Lung (tissue), 12 donors: ENCODE data around the gene APOC4. TPM values are rescaled to one million over a fixed set of nuclear protein-coding genes. Genes with fewer than 3 reads are reported as not detected.
"Not testable (repeated sequence)": the region's sequence is repeated elsewhere in the genome, so short reads cannot be mapped to it uniquely, and the experiment has no call there.

ENCODE experiments used
- ATAC-seq: fragments of 200-7000 bp; cut with Tn5 transposase; one replicate; pipeline ENCODE4 v1.9.1; 2020; ENCODE audit warnings: moderate number of reproducible peaks; ENCODE audit not compliant: insufficient read depth, low FRiP score
- DNase-seq, 3 donors: peaks; one replicate each; pipeline ENCODE4 v3.0.0-alpha.2; 2013 to 2017
- H3K27ac ChIP-seq, 2 donors: one replicate each; pipeline ENCODE4 v1.5.1; 2013; ENCODE audit warnings: mild to moderate bottlenecking in 2 of 2, moderate library complexity in 2 of 2, control low read depth in 1 of 2, inconsistent platforms in 1 of 2, low read depth in 1 of 2, low read length in 1 of 2
- H3K27me3 ChIP-seq, 3 donors: one replicate each; pipeline ENCODE4 v1.5.1; 2013; ENCODE audit warnings: low read length in 2 of 3; ENCODE audit not compliant: control insufficient read depth in 3 of 3, insufficient read depth in 3 of 3
- H3K36me3 ChIP-seq, 4 donors: one replicate each; pipeline ENCODE4 v1.5.1; 2013; ENCODE audit warnings: low read length in 4 of 4, mild to moderate bottlenecking in 1 of 4, moderate library complexity in 1 of 4; ENCODE audit not compliant: control insufficient read depth in 4 of 4, insufficient read depth in 4 of 4
- H3K4me1 ChIP-seq, 5 donors: one replicate each; pipeline ENCODE4 v1.5.1; 2013; ENCODE audit warnings: low read length in 5 of 5, mild to moderate bottlenecking in 2 of 5, moderate library complexity in 1 of 5; ENCODE audit not compliant: control insufficient read depth in 5 of 5, insufficient read depth in 5 of 5
- H3K4me3 ChIP-seq: one replicate; pipeline ENCODE4 v1.5.1; 2013; ENCODE audit warnings: mild to moderate bottlenecking, control low read depth, moderate library complexity
- H3K9ac ChIP-seq, 2 donors: one replicate each; pipeline ENCODE4 v1.5.1; 2013; ENCODE audit warnings: low read length in 2 of 2, control low read depth in 1 of 2; ENCODE audit not compliant: insufficient read depth in 1 of 2
- H3K9me3 ChIP-seq, 4 donors: one replicate each; pipeline ENCODE4 v1.5.1; 2013; ENCODE audit warnings: low read length in 3 of 4, mild to moderate bottlenecking in 1 of 4, moderate library complexity in 1 of 4; ENCODE audit not compliant: control insufficient read depth in 4 of 4, insufficient read depth in 3 of 4
- WGBS, 2 donors: extraction: QIAGEN DNeasy Blood & Tissue Kit; methylation state at CpG; one replicate each; pipeline ENCODE4 v1.1.7; 2013; 5-methylcytosine and 5-hydroxymethylcytosine counted together
- polyA plus RNA-seq, 2 donors: library from polyadenylated mRNA; stranded (reverse); fragments of 200-250 nt; gene quantifications; one replicate each; pipeline ENCODE4 v1.2.1, GENCODE V29; 2013
- total RNA-seq, 2 donors: library from RNA; depleted of rRNA in 1 of 2; stranded (reverse); fragments of >200 nt in 1 of 2; gene quantifications; one replicate each; pipeline ENCODE4 v1.2.1, GENCODE V29; 2014 to 2021
- TF ChIP-seq, protein P1 (sequence below): IDR thresholded peaks from 2 replicates; pipeline ENCODE4 v1.5.1; 2012; ENCODE audit warnings: mild to moderate bottlenecking; ENCODE audit errors: control extremely low read depth, extremely low read depth
- donor health status: control.
- donor health status: control.
- donor health status: Bipolar disorder and iron deficiency.
- donor health status: healthy.
- donor health status: DM: yes; HTN: yes; CAD: no.

APOC4 gene
- total and polyA plus RNA-seq, 4 donors = 0.98 TPM; not detected in 3

DNA sequence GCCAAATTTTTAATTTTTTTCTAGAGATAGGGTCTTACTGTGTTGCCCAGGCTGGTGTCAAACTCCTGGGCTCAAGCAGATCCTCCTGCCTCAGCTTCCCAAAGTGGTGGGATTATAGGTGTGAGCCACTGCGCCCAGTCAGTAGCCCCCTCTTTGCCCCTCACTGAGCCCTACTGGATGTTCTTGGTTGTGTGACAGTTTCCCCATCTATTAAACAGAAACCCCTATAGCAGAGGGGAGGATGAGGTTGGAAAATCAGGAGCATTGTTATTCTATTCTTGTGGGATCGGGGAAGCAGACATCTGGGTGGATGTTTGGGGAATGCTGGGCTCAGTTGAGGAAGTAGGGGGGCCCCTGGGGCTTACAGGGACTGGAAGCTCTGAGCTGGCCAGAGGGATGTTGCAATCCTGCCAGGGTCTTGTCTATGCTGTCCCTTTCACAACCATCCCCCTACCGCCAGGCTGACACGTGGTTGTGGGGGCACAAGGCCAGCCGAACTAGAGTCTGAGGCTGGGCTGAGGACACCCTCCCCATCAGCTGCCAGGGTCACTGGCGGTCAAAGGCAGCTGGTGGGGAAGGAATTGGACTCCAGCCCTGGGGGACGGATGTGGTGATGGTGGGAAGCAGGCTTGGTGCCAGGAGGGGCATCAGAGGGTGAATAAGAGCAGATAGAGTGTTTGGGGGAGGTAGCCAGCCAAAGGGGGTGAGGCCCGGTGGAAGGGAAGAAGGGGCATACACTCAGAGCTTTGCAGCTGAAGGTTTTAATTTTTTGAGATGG, 16.7 kb upstream of the APOC4 start:
- TF ChIP-seq, protein P1, sequence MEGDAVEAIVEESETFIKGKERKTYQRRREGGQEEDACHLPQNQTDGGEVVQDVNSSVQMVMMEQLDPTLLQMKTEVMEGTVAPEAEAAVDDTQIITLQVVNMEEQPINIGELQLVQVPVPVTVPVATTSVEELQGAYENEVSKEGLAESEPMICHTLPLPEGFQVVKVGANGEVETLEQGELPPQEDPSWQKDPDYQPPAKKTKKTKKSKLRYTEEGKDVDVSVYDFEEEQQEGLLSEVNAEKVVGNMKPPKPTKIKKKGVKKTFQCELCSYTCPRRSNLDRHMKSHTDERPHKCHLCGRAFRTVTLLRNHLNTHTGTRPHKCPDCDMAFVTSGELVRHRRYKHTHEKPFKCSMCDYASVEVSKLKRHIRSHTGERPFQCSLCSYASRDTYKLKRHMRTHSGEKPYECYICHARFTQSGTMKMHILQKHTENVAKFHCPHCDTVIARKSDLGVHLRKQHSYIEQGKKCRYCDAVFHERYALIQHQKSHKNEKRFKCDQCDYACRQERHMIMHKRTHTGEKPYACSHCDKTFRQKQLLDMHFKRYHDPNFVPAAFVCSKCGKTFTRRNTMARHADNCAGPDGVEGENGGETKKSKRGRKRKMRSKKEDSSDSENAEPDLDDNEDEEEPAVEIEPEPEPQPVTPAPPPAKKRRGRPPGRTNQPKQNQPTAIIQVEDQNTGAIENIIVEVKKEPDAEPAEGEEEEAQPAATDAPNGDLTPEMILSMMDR = no peak
- H3K9ac ChIP-seq = peak overlapping the region in 1 of 2 donors; percentile 51
- H3K4me1 ChIP-seq = peaks cover 0 to 40% (median 14%) of the 10 kb centered on the region in 5 donors
- H3K4me3 ChIP-seq = no peak overlapping the region
- H3K27me3 ChIP-seq = no peaks in the 10 kb centered on the region
- no peaks in the 10 kb centered on the region for H3K9me3 ChIP-seq
- DNase-seq (peak; percentile 94 to 97 (median 95)), ATAC-seq (no peak)
- no peaks in the 10 kb centered on the region for H3K36me3 ChIP-seq
- 14 to 29% methylated on average over 8 of the region's 8 CpGs for WGBS, 2 donors
- H3K27ac ChIP-seq = peak overlapping the region in 1 of 2 donors; percentile 46

DNA sequence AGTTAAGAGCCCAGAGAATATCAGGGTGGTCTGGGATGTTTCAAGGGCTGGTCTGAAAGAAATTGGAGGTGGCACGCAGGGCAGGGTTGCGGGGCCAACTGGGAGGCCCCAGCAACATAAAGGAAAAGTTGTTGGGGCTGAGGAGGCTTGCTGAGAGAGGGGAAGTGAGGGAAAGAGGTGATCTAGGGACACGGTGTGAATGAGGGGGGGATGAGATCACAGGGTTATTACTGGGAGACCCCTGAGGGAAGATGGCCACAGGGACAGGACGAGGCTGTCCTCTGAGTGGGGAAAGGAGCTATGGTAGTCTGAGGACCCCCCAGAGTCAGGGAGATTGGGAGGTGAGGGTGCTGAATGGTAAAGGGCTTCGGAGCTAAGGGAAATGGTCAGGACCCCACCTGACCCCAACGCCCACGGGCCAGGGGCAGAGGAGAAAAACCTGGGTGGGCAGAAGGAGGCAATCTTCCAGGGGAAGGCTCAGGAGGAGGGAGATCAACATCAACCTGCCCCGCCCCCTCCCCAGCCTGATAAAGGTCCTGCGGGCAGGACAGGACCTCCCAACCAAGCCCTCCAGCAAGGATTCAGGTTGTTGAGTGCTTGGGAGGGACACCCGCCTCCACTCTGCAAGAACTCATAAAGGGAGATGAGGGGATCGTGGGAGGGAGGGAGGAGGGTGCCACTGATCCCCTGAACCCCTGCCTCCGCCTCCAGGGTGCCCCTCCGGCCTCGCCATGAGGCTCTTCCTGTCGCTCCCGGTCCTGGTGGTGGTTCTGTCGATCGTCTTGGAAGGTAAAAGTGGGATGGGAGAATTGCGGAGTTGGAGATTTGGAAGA, 15.6 kb upstream of the APOC4 start:
- ATAC-seq = peak; percentile 16
- H3K9ac ChIP-seq, DNase-seq, H3K36me3 ChIP-seq, H3K9me3 ChIP-seq, H3K4me3 ChIP-seq, H3K27ac ChIP-seq, H3K27me3 ChIP-seq: not testable (repeated sequence)
- 50% methylated on average over 16 to 18 of the region's 19 CpGs for WGBS, 2 donors
- H3K4me1 ChIP-seq = peaks cover 0 to 40% (median 14%) of the 10 kb centered on the region in 5 donors

DNA sequence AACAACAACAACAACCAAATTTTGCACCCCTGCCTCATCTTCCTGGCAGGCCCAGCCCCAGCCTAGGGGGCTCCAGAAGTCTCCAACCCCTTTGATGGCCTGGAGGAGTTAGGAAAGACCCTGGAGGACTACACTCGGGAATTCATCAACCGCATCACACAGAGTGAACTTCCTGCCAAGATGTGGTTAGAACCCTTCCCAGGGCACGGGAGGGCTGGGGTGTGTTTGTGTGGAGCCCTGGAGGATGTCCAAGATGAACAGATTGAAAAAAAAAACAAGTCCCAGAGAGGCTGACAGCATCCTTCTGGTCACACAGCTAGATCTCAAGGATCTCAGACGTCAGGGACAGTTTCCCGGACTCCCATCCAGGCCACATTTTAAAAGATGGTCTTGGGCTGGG, 14.3 kb upstream of the APOC4 start:
- WGBS, 2 donors = 40 to 45% methylated on average over 5 of the region's 5 CpGs
- ATAC-seq (no peak), DNase-seq (peak; percentile 34 to 79 (median 68))
- Histone ChIP-seq H3K36me3 (no peaks in the 10 kb centered on the region), H3K9ac (no peak overlapping the region), H3K9me3 (no peaks in the 10 kb centered on the region), H3K4me1 (peaks cover 0 to 40% (median 14%) of the 10 kb centered on the region in 5 donors), H3K4me3 (no peak overlapping the region), H3K27me3 (no peaks in the 10 kb centered on the region), H3K27ac (no peak overlapping the region)
- TF ChIP-seq, protein P1 = no peak

DNA sequence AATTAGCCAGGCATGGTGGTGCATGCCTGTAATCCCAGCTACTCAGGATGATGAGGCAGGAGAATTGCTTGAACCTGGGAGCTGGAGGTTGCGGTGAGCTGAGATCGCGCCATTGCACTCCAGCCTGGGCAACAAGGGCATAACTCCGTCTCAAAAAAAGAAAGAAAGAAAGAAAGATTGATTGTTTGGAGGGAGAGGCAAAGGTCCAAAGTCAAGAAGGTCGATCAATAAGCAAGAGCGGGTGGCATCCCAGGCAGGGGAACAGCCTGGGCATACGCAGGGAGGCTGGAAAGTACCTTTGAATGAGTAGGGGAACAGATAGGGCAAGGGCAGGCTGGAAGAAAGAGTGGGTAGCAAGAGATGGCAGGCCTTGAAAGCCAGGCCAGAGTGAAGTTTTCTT, 11.9 kb upstream of the APOC4 start:
- DNase-seq (no peak), ATAC-seq (no peak)
- no peaks in the 10 kb centered on the region for H3K36me3 ChIP-seq
- H3K9me3 ChIP-seq = no peaks in the 10 kb centered on the region
- no peaks in the 10 kb centered on the region for H3K27me3 ChIP-seq
- no peak overlapping the region for H3K9ac ChIP-seq
- no peak overlapping the region for H3K4me3 ChIP-seq
- H3K27ac ChIP-seq = no peak overlapping the region
- 86 to 91% methylated on average over 7 of the region's 7 CpGs for WGBS, 2 donors
- peaks cover 0 to 27% (median 7%) of the 10 kb centered on the region in 5 donors for H3K4me1 ChIP-seq
- TF ChIP-seq, protein P1 = no peak
